ENCODE data around the gene CXXC1. TPM values are rescaled to one million over a fixed set of nuclear protein-coding genes. Genes with fewer than 3 reads are reported as not detected.
A peak's percentile ranks its signal among the peaks of the same experiment; 100 is the strongest.
"Not testable (repeated sequence)": the region's sequence is repeated elsewhere in the genome, so short reads cannot be mapped to it uniquely, and the experiment has no call there.

The CXXC1 gene
- 19.0 TPM for total RNA-seq (ENCODE audit: insufficient read depth, low replicate concordance)

GRCh38 chr18:50287441-50288347, at the start of gene CXXC1:
Gene CXXC1, minus strand, starts transcription at chr18:50287692. Its CDS starts 103 bp downstream, at chr18:50287589.
- DNase-seq (ENCODE audit: low spot score), result peak; percentile 100

GRCh38 chr18:50334546-50335152, 47.2 kb upstream of the CXXC1 start:
- DNase-seq (ENCODE audit: low spot score), result no peak

GRCh38 chr18:50331691-50332090, 44.2 kb upstream of the CXXC1 start:
- DNase-seq (ENCODE audit: low spot score), result no peak

GRCh38 chr18:50330176-50330575, 42.7 kb upstream of the CXXC1 start:
- no peak for DNase-seq (ENCODE audit: low spot score)

- DNase-seq (ENCODE audit: low spot score), result no peak
These were observed 40.5 kb upstream of the CXXC1 start for GRCh38 chr18:50327983-50328382.

- DNase-seq (ENCODE audit: low spot score), result no peak
These were observed 33.2 kb upstream of the CXXC1 start for GRCh38 chr18:50320719-50321118.

- DNase-seq (ENCODE audit: low spot score), result no peak
These were observed 27.8 kb upstream of the CXXC1 start for GRCh38 chr18:50315100-50315871.

- DNase-seq (ENCODE audit: low spot score), result no peak
These were observed 26.5 kb upstream of the CXXC1 start for GRCh38 chr18:50313873-50314460.

- no peak for DNase-seq (ENCODE audit: low spot score)
These were observed 25.6 kb upstream of the CXXC1 start for GRCh38 chr18:50313031-50313607.

- no peak for DNase-seq (ENCODE audit: low spot score)
These were observed 25.0 kb upstream of the CXXC1 start for GRCh38 chr18:50312296-50313030.

- DNase-seq (ENCODE audit: low spot score), result no peak
These were observed 24.2 kb upstream of the CXXC1 start for GRCh38 chr18:50311650-50312049.

GRCh38 chr18:50310080-50310479, 22.6 kb upstream of the CXXC1 start:
- no peak for DNase-seq (ENCODE audit: low spot score)

GRCh38 chr18:50308851-50309250, 21.4 kb upstream of the CXXC1 start:
- not testable (repeated sequence) for DNase-seq (ENCODE audit: low spot score)

- peak; percentile 97 for DNase-seq (ENCODE audit: low spot score)
These were observed 20.4 kb upstream of the CXXC1 start for GRCh38 chr18:50307738-50308470.

GRCh38 chr18:50307400-50307737, 19.9 kb upstream of the CXXC1 start:
- DNase-seq (ENCODE audit: low spot score), result no peak

GRCh38 chr18:50306944-50307343, 19.5 kb upstream of the CXXC1 start:
- DNase-seq (ENCODE audit: low spot score), result peak; percentile 21

GRCh38 chr18:50301074-50301473, 13.6 kb upstream of the CXXC1 start:
- no peak for DNase-seq (ENCODE audit: low spot score)

GRCh38 chr18:50299626-50300388, 12.3 kb upstream of the CXXC1 start:
- no peak for DNase-seq (ENCODE audit: low spot score)
